Stimulated activated CD8-positive, alpha-beta memory T cell treated with anti-CD3 and anti-CD28 coated beads, Interleukin-4, amount 100 ng/mL, for 48 hours (primary cell): ENCODE results near the gene DRD2.

Source experiments
- DNase-seq: peaks from one replicate; pipeline ENCODE4 v3.0.0-alpha.2; 2020

The DRD2 gene

DNA sequence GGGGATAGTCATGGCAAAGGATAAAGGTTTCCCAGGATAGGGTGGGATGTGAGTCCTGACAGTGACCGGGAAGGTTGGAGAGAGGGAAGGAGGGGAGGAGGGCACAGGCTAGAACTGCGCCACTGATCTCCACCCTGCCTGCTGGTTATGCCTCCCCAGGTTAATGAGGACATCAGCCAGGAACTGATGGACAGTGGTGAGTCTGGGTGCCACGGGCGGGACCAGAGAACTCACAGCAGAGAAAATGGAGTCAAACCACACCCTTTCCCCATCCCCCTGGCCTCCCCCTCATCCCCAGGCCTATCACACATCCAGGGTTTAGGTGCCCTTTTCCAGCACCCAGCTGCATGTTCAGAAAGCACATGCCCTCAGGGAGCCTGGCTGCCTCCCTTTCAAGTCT lies 77.4 kb downstream of the DRD2 start:
- DNase-seq: no peak

DNA sequence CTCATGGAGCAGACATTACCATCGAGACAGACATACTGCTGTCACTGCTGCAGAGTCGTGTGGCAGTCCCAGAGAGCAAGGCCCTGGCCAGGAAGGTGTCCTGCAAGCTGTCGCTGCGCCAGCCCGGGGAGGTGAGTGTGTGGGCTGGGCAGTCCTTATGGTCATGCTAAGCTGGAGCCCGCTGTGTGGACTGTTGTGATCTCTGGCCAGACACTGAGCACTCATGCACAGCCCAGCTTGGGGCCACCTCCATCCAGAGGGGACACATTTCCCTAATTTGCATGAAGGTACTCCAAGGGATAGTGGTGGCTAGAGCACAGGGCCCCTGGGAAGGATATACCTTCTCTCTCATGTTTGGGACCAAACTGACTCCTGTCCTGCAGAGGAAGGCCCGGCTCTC lies 78.0 kb downstream of the DRD2 start:
- DNase-seq: no peak

GRCh38 chr11:113396690-113397089 lies 78.5 kb downstream of the DRD2 start:
- DNase-seq: no peak

DNA sequence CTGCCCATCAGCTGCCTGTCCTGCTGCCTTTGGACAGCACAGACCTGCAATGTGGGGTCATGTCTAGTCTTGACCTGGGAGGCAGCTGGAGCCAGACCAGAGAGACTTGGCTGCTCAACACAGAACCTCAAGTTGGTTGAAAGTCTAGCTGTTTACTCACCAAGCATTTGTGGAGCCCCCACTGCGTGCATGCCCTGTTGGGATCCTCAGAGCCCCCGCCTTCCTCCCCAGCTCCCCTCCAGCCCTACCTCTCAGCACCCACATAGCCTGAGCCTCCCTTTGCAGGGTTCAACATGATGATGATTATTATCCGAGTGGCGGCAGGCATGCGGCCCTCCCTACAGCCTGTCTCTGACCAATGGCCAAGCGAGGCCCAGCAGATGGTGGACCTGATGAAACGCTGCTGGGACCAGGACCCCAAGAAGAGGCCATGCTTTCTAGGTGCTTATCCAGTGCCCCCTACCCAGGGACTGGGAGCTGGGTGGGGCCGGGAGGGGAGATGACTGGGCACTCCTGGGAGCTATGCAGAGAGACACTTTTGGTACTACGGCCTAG lies 79.3 kb downstream of the DRD2 start:
- no peak for DNase-seq

DNA sequence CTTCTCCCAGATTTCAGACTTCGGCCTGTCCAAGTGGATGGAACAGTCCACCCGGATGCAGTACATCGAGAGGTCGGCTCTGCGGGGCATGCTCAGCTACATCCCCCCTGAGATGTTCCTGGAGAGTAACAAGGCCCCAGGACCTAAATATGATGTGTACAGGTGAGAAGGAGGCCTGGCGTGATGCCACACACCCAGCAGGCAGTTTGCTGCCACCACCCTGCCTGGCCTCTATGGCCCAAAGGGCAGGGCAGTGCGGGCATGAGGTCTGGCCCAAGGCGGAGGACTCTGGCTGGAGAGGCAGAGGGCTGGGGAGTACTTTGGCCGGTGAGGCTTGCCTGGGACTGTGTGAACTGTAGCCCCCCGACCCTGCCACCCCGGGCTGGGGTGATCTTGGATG lies 80.3 kb downstream of the DRD2 start:
- no peak for DNase-seq

DNA sequence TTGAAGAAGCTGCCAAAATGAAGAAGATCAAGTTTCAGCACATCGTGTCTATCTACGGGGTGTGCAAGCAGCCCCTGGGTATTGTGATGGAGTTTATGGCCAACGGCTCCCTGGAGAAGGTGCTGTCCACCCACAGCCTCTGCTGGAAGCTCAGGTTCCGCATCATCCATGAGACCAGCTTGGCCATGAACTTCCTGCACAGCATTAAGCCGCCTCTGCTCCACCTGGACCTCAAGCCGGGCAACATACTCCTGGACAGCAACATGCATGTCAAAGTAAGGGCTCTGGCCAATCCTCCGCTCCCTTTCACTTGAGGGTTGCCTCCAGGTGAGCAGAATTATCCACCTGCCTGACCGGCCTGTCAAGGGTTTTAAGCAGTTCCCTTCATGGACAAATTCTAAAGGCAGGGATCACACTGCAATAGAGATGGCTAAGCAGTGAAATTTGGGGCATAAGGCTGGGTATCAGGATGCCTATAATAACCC lies 81.7 kb downstream of the DRD2 start:
- no peak for DNase-seq

DNA sequence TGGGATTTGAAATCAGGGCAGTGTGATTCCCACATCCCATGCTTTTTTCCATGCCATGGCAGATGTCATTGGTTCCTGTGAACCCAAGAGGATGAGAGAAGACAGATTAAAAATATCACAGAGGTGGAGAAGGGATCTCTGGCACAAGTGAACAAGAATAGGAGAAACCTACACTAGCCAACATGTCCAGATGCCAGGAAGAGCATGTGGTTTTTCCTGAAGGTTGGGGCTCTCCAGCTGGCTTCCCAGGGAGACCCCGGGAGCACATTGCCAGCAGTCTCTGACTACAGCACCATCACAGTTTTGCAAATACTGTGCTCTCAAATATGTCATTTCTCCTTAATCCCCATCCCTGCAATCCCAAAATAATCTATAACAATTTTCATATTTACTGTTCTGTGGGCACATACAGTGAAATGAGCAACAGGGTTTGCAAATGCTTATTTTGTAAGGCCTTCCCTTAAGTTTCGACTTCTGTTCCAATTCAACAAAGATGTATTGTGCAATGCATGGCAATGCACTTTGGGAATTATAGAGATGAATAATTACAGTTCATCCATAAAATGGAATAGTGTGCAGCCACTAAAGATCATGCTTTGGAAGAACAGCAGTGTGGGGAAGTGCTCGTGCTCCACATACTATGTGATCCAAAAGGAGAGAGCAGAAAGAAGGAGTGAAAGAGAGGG lies 82.8 kb downstream of the DRD2 start:
- DNase-seq: no peak

DNA sequence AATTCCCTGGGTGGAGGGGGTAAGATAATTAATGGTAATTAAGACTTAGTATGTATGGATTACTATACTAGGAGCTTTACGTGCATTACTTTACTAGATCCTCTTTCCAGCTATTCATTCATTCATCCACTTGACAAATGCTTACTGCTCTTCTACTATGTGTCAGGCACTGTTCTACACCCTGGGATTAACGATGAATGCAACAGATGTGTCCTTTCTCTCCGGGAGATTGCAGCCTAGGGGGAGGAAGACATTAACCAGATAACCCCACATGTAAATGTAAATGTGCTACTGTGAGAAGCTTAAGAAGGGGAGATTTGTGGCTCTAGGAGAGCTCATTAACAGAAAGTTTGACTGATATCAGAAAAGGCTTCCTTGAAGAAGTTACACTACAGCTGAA lies 85.9 kb downstream of the DRD2 start:
- no peak for DNase-seq

GRCh38 chr11:113387605-113388211 lies 87.5 kb downstream of the DRD2 start, which contains the start of gene ANKK1:
TSS of gene ANKK1 (plus strand) at chr11:113387779. CDS start at chr11:113387885, 106 bp downstream.
- no peak for DNase-seq

DNA sequence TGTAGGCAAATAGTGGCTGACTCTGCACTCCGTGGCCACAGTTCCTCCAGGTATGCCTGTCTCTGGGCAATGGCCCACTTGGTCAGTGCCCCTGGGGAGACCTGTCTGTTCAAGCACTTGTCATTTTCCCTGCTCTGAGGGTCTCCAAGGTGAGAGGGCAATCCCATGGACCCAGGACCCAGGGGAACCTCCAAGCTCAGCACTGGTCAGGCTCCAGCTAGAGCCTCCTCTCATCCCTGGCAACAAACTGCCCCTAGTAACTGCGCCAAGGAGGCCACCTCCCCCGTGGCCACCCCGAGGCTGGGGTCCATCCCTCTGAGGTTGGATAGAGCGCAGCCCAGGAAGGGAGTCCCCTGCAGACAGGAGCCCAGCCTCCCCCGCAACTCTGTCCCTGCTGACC lies 88.3 kb downstream of the DRD2 start:
- DNase-seq: no peak

DNA sequence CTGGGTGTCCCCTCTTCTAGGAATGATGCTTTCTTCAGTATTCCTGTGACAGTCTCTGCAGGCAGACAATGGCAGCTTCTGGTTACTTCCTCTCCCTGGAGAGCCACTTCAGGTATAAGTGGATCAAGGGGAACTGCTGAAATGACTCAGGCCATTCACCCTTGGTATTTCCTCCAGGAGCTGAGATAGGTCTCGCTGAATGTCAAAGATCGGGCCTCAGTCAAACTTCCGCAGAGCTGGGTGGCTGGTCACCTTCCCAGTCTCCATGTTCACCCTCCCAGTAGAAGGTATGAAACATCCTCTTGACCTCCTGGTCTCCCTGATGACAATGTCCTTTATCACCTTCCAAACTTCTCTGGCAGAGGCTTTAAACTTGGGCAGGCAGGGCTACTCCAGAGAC lies 89.4 kb downstream of the DRD2 start:
- no peak for DNase-seq

GRCh38 chr11:113384551-113384950 lies 90.6 kb downstream of the DRD2 start:
- DNase-seq: no peak

DNA sequence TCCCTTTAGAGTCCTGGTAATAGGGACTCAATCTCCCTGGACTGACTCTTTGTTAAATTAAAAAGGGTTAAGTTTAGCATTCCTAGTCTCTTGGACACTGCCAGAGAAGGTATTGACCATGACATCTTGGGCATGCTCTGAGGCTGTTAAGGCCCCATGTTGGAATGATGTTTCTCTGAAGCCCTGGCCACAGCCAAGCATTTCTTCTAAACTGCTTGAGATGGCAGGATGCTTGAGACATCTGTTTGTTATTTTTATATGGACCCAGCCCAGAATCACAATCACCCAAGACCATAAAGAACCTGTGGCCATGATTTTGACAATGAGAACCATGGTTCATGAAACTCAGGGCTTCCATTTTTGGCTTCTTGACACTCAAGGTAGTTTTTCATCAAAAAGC lies 93.1 kb downstream of the DRD2 start:
- DNase-seq: no peak

DNA sequence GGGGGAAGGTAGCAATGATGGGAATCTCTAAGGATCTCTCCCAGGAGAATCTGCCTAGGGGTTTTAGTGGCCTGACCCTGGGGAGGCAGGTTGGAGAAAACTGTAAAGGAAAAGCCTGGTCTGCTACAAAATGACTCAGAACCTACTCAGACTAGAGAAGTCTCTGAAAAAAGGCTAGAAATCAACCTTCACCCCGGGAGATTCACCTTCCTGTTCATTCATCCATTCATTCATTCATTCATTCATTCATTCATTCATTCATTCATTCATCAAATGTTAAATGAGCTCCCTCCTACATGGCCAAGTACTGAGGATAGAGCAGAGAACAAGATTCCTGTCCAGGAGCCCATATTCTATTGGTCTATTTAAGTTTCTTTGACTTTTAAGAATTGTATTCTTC lies 96.5 kb downstream of the DRD2 start:
- DNase-seq: no peak

GRCh38 chr11:113377681-113378412 lies 97.4 kb downstream of the DRD2 start:
- no peak for DNase-seq

- DNase-seq: no peak
These were observed 99.0 kb downstream of the DRD2 start for GRCh38 chr11:113376156-113376555.

- no peak for DNase-seq
These were observed 99.8 kb downstream of the DRD2 start for GRCh38 chr11:113375402-113375801.

- DNase-seq: no peak
These were observed 101.1 kb downstream of the DRD2 start for GRCh38 chr11:113373981-113374560.

DNA sequence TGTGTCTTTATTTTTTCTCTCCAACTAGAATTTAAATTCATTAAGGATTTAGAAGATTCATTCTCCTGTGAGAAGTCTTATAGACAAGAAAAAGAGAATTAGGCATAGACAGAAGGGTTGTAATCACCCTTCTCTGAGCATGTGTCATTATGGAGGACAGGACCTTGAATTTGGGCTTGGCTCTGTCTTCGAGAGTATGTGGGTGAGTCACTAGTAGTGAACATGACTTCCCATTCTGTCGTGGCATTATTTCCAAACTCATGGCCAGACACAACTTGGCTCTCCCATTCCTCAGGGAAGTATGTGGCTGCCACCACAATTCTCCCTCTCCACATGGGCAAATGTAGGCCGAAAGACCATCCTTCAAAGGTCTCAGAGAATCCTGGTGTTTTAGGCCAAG lies 101.9 kb downstream of the DRD2 start:
- DNase-seq: no peak

- no peak for DNase-seq
These were observed 102.9 kb downstream of the DRD2 start for GRCh38 chr11:113372309-113372708.

DNA sequence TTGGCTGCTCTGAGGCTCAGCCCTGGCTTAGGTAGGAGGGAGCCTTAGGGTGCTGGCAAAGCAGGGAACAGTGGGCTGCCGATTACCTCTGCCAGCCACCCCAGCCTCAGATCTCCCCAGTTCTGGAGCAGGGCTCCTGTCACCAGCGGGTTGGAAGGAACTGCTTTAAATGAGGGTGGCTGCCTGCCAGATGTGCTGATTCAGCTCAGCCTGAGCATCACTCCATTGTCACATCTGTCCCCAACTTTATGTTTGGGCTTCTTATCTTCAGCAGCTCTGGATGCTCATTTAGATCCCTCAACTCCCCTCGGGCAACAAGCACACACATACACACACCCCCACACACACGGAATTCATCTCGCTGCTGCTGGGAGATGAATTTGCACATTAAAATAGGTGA lies 104.6 kb downstream of the DRD2 start:
- no peak for DNase-seq

GRCh38 chr11:113369411-113369810 lies 105.8 kb downstream of the DRD2 start:
- DNase-seq: no peak

- DNase-seq: no peak
These were observed 109.3 kb downstream of the DRD2 start for GRCh38 chr11:113365895-113366294.
